ENCODE results near the gene RIPPLY3. TPM values are rescaled to one million over a fixed set of nuclear protein-coding genes. Genes with fewer than 3 reads are reported as not detected.

Gene RIPPLY3
- total RNA-seq, 1 experiment from 2014 or later, result not detected

GRCh38 chr21:36990508-36991205, 15.8 kb upstream of the RIPPLY3 start:
- Histone ChIP-seq H3K4me2 (ENCODE audit: low read length) (peak overlapping the region; percentile 86), H2AFZ (ENCODE audit: low read depth, low read length, poor library complexity, severe bottlenecking) (peak overlapping the region; percentile 34), H3K79me2 (ENCODE audit: insufficient read depth, low read length) (no peaks in the 10 kb centered on the region), H3K9me2 (ENCODE audit: insufficient read depth) (no peaks in the 10 kb centered on the region), H4K20me1 (ENCODE audit: insufficient read depth) (no peaks in the 10 kb centered on the region), H3K4me1 (ENCODE audit: control insufficient read depth in 1 of 2, insufficient read depth in 2 of 2, low read length in 2 of 2) (peaks cover 11 to 25% of the 10 kb centered on the region in 2 experiments), H3K9me3 (ENCODE audit: control insufficient read depth in 1 of 2, insufficient read depth in 1 of 2, low read depth in 1 of 2, low read length in 2 of 2) (no peaks in the 10 kb centered on the region), H3K36me3 (ENCODE audit: control insufficient read depth in 1 of 2, insufficient read depth in 2 of 2, low read length in 2 of 2) (no peaks in the 10 kb centered on the region), H3K9ac (ENCODE audit: low read length) (peak overlapping the region; percentile 68), H3K27me3 (ENCODE audit: insufficient read depth, low read length) (no peaks in the 10 kb centered on the region), H3K27ac (ENCODE audit: low read depth, low read length) (peak overlapping the region; percentile 83), H3K4me3 (replicated peaks in 1 of 2; ENCODE audit: low read depth in 1 of 2, low read length in 2 of 2) (peak overlapping the region; percentile 33 to 57)
- ChIA-PET RAD21 (ENCODE audit: low non-redundant PET in 1 of 2, low total read pairs in 2 of 2, uncharacterized antibody in 2 of 2, unreplicated experiment in 2 of 2) (interaction anchor here in 1 of 2 experiments (0.9 kb wide), 1 partner anchor 19 kb away, joined by 4 read pairs; no protein-coding TSS in a partner anchor), CTCF (interaction anchor here (1.1 to 3.5 kb wide), 7 partner anchors 8 to 25 kb away, joined by 3 to 31 read pairs (median 12); no protein-coding TSS in a partner anchor), POLR2A (interaction anchor here (2.0 kb wide), 2 partner anchors 14 to 19 kb away, joined by 7 to 10 read pairs; no protein-coding TSS in a partner anchor)
- DNase-seq (ENCODE audit: low read depth, low spot score), result no peak
- intact Hi-C loops (cut with micrococcal nuclease), result no loop called here
- TF ChIP-seq ZFX (IDR thresholded peaks at IDR 0.05), result peak; percentile 76; the same call in 1 of the 2 replicates
- TF ChIP-seq CBX3 (IDR thresholded peaks at IDR 0.05; ENCODE audit: low read depth), result no peak
- TF ChIP-seq ZBTB33 (IDR thresholded peaks at IDR 0.05; ENCODE audit: extremely low read depth, insufficient replicate concordance, low read length), result no peak
- no peak for ATAC-seq
- BruUV-seq (replicated peaks), result TSS peak; percentile 77

GRCh38 chr21:36992671-36993070, 13.8 kb upstream of the RIPPLY3 start:
- H3K27ac ChIP-seq (ENCODE audit: low read depth, low read length), result no peak overlapping the region
- DNase-seq (ENCODE audit: low read depth, low spot score), result no peak
- no peak overlapping the region for H2AFZ ChIP-seq (ENCODE audit: low read depth, low read length, poor library complexity, severe bottlenecking)
- ChIA-PET POLR2A (interaction anchor here (2.0 kb wide), 1 partner anchor 16 kb away, joined by 7 read pairs; no protein-coding TSS in a partner anchor), RAD21 (ENCODE audit: low non-redundant PET in 1 of 2, low total read pairs in 2 of 2, uncharacterized antibody in 2 of 2, unreplicated experiment in 2 of 2) (no interaction called here), CTCF (interaction anchor here (0.5 to 2.7 kb wide), 2 partner anchors 15 to 1974 kb away, joined by 3 to 12 read pairs; no protein-coding TSS in a partner anchor)
- no peak overlapping the region for H3K4me2 ChIP-seq (ENCODE audit: low read length)
- BruUV-seq (replicated peaks), result no TSS peak
- H3K36me3 ChIP-seq (ENCODE audit: control insufficient read depth in 1 of 2, insufficient read depth in 2 of 2, low read length in 2 of 2), result no peaks in the 10 kb centered on the region
- H3K27me3 ChIP-seq (ENCODE audit: insufficient read depth, low read length), result no peaks in the 10 kb centered on the region
- no peaks in the 10 kb centered on the region for H3K9me3 ChIP-seq (ENCODE audit: control insufficient read depth in 1 of 2, insufficient read depth in 1 of 2, low read depth in 1 of 2, low read length in 2 of 2)
- H3K9me2 ChIP-seq (ENCODE audit: insufficient read depth), result no peaks in the 10 kb centered on the region
- H3K79me2 ChIP-seq (ENCODE audit: insufficient read depth, low read length), result no peaks in the 10 kb centered on the region
- TF ChIP-seq EZH2phosphoT487 (IDR thresholded peaks at IDR 0.05; ENCODE audit: borderline replicate concordance), result no peak
- no peak for TF ChIP-seq CTCF (IDR thresholded peaks at IDR 0.05 in 2 of 3, conservative IDR thresholded peaks at IDR 0.05 in 1 of 3; ENCODE audit: borderline replicate concordance in 1 of 3, insufficient read depth in 1 of 3, low read depth in 2 of 3, low read length in 2 of 3)
- no peak for TF ChIP-seq TCF7L2 (IDR thresholded peaks at IDR 0.05; ENCODE audit: borderline replicate concordance, extremely low read depth, insufficient read depth, insufficient read length)
- TF ChIP-seq POLR2AphosphoS5 (IDR thresholded peaks at IDR 0.05; ENCODE audit: low read depth, low read length), result no peak
- no peak for TF ChIP-seq ZNF274 (IDR thresholded peaks at IDR 0.05; ENCODE audit: low read depth, low read length)
- TF ChIP-seq FOSL1 (IDR thresholded peaks at IDR 0.05; ENCODE audit: low read depth), result no peak
- TF ChIP-seq ELF1 (IDR thresholded peaks at IDR 0.05; ENCODE audit: borderline replicate concordance, low read depth), result no peak
- intact Hi-C loops (cut with micrococcal nuclease), result no loop called here
- no peaks in the 10 kb centered on the region for H4K20me1 ChIP-seq (ENCODE audit: insufficient read depth)
- ATAC-seq, result no peak
- no peak overlapping the region for H3K9ac ChIP-seq (ENCODE audit: low read length)
- no peak overlapping the region for H3K4me3 ChIP-seq (replicated peaks in 1 of 2; ENCODE audit: low read depth in 1 of 2, low read length in 2 of 2)
- H3K4me1 ChIP-seq (ENCODE audit: control insufficient read depth in 1 of 2, insufficient read depth in 2 of 2, low read length in 2 of 2), result peaks cover 11 to 25% of the 10 kb centered on the region in 2 experiments

Measured in HCT116 (cell line).